HG02759 (cell line): ENCODE data around the gene TSSC4.

ENCODE experiments used
- ATAC-seq: cut with Tn5 transposase; IDR thresholded peaks from one replicate; pipeline ENCODE4 v1.9.1; 2021; ENCODE audit warnings: mild to moderate bottlenecking, moderate library complexity; ENCODE audit not compliant: unreplicated experiment

Gene TSSC4

GRCh38 chr11:2368851-2369180 is 31.7 kb upstream of the TSSC4 start:
- no peak for ATAC-seq

GRCh38 chr11:2369320-2369719 is 31.2 kb upstream of the TSSC4 start:
- no peak for ATAC-seq

- ATAC-seq, result no peak
These were observed 30.7 kb upstream of the TSSC4 start for GRCh38 chr11:2369896-2370295.

- ATAC-seq, result no peak
These were observed 25.9 kb upstream of the TSSC4 start for GRCh38 chr11:2374456-2375201.

GRCh38 chr11:2375341-2375853 is 25.2 kb upstream of the TSSC4 start:
- no peak for ATAC-seq

GRCh38 chr11:2375964-2376551 is 24.5 kb upstream of the TSSC4 start:
- no peak for ATAC-seq

GRCh38 chr11:2376751-2377451 is 23.6 kb upstream of the TSSC4 start, which contains the start of gene CD81:
Gene CD81 (plus strand): TSS chr11:2377310. CDS start chr11:2377550, 240 bp downstream.
- ATAC-seq, result peak; percentile 52

GRCh38 chr11:2377511-2378443 is 22.8 kb upstream of the TSSC4 start:
- ATAC-seq, result peak; percentile 28

GRCh38 chr11:2378527-2379210 is 21.9 kb upstream of the TSSC4 start:
- no peak for ATAC-seq

GRCh38 chr11:2379466-2380174 is 20.9 kb upstream of the TSSC4 start:
- no peak for ATAC-seq

- no peak for ATAC-seq
These were observed 20.2 kb upstream of the TSSC4 start for GRCh38 chr11:2380396-2380795.

GRCh38 chr11:2380807-2381350 is 19.7 kb upstream of the TSSC4 start:
- ATAC-seq, result peak; percentile 17

GRCh38 chr11:2381494-2382128 is 18.9 kb upstream of the TSSC4 start:
- no peak for ATAC-seq

- no peak for ATAC-seq
These were observed 18.4 kb upstream of the TSSC4 start for GRCh38 chr11:2382129-2382517.

GRCh38 chr11:2382936-2383851 is 17.4 kb upstream of the TSSC4 start:
- ATAC-seq, result no peak

- no peak for ATAC-seq
These were observed 16.4 kb upstream of the TSSC4 start for GRCh38 chr11:2383852-2384804.
